Sigmoid colon (tissue), 4 donors: Measurements from ENCODE around the gene TRPM4.

Experiments used
- CTCF ChIP-seq, 4 experiments: fragments of 450-650 bp in 3 of 4; fragments of 200-600 bp in 1 of 4; IDR thresholded peaks; one replicate each; pipeline ENCODE4 v1.5.1; 2016 to 2019; ENCODE audit warnings: antibody characterized with exemption in 4 of 4, mild to moderate bottlenecking in 3 of 4, moderate library complexity in 2 of 4
- EP300 ChIP-seq, 4 donors: sonication (generic); formaldehyde crosslinking; IDR thresholded peaks; one replicate each; pipeline ENCODE4 v1.6.1; 2017; ENCODE audit warnings: antibody characterized with exemption in 4 of 4
- POLR2A ChIP-seq, 2 donors: fragments of 450-650 bp; IDR thresholded peaks; one replicate each; pipeline ENCODE4 v1.6.1; 2016; ENCODE audit warnings: antibody characterized with exemption in 2 of 2, mild to moderate bottlenecking in 2 of 2, moderate library complexity in 2 of 2

GRCh38 chr19:49135686-49136085 is 21.9 kb upstream of the TRPM4 start:
- TF ChIP-seq POLR2A (IDR thresholded peaks at IDR 0.05): no peak
- no peak for TF ChIP-seq CTCF (IDR thresholded peaks at IDR 0.05)
- no peak for TF ChIP-seq EP300 (IDR thresholded peaks at IDR 0.05)
